ENCODE results near the gene MRPS27. TPM values are rescaled to one million over a fixed set of nuclear protein-coding genes. Genes with fewer than 3 reads are reported as not detected.

MRPS27 gene
- polyA plus RNA-seq, 1 donor: 52.7 TPM

- H3K4me1 ChIP-seq (ENCODE audit: control insufficient read depth, insufficient read depth, low read length): no peaks in the 10 kb centered on the region
- peaks cover 9% of the 10 kb centered on the region for H3K36me3 ChIP-seq (ENCODE audit: control insufficient read depth, insufficient read depth, low read length)
- DNase-seq: no peak
- H3K9me3 ChIP-seq (ENCODE audit: control insufficient read depth, low read depth, low read length): no peaks in the 10 kb centered on the region
- H3K4me3 ChIP-seq (ENCODE audit: low read length): no peak overlapping the region
- H3K27me3 ChIP-seq (ENCODE audit: control insufficient read depth, insufficient read depth, low read length): no peaks in the 10 kb centered on the region
- 90% methylated on average over 2 of the region's 3 CpGs for WGBS (ENCODE audit: insufficient coverage, low lambda C conversion rate)
- no peak overlapping the region for H3K27ac ChIP-seq (ENCODE audit: low read length)
Observed at GRCh38 chr5:72208324-72208926, 111.6 kb downstream of the MRPS27 start.

GRCh38 chr5:72206994-72207393 is 113.0 kb downstream of the MRPS27 start:
- peaks cover 11% of the 10 kb centered on the region for H3K36me3 ChIP-seq (ENCODE audit: control insufficient read depth, insufficient read depth, low read length)
- 100% methylated on average over 1 of the region's 3 CpGs for WGBS (ENCODE audit: insufficient coverage, low lambda C conversion rate)
- H3K4me3 ChIP-seq (ENCODE audit: low read length): no peak overlapping the region
- no peaks in the 10 kb centered on the region for H3K27me3 ChIP-seq (ENCODE audit: control insufficient read depth, insufficient read depth, low read length)
- H3K27ac ChIP-seq (ENCODE audit: low read length): no peak overlapping the region
- no peaks in the 10 kb centered on the region for H3K9me3 ChIP-seq (ENCODE audit: control insufficient read depth, low read depth, low read length)
- H3K4me1 ChIP-seq (ENCODE audit: control insufficient read depth, insufficient read depth, low read length): no peaks in the 10 kb centered on the region
- no peak for DNase-seq

GRCh38 chr5:72206160-72206559 is 113.9 kb downstream of the MRPS27 start:
- no peak overlapping the region for H3K27ac ChIP-seq (ENCODE audit: low read length)
- WGBS (ENCODE audit: insufficient coverage, low lambda C conversion rate): no CpG with 5 or more reads among the region's 3 CpGs
- H3K4me1 ChIP-seq (ENCODE audit: control insufficient read depth, insufficient read depth, low read length): no peaks in the 10 kb centered on the region
- H3K9me3 ChIP-seq (ENCODE audit: control insufficient read depth, low read depth, low read length): no peaks in the 10 kb centered on the region
- no peaks in the 10 kb centered on the region for H3K27me3 ChIP-seq (ENCODE audit: control insufficient read depth, insufficient read depth, low read length)
- no peak for DNase-seq
- peaks cover 11% of the 10 kb centered on the region for H3K36me3 ChIP-seq (ENCODE audit: control insufficient read depth, insufficient read depth, low read length)
- no peak overlapping the region for H3K4me3 ChIP-seq (ENCODE audit: low read length)

GRCh38 chr5:72205431-72206009 is 114.5 kb downstream of the MRPS27 start:
- no peak overlapping the region for H3K4me3 ChIP-seq (ENCODE audit: low read length)
- H3K4me1 ChIP-seq (ENCODE audit: control insufficient read depth, insufficient read depth, low read length): no peaks in the 10 kb centered on the region
- DNase-seq: no peak
- no peak overlapping the region for H3K27ac ChIP-seq (ENCODE audit: low read length)
- 100% methylated on average over 3 of the region's 3 CpGs for WGBS (ENCODE audit: insufficient coverage, low lambda C conversion rate)
- no peaks in the 10 kb centered on the region for H3K9me3 ChIP-seq (ENCODE audit: control insufficient read depth, low read depth, low read length)
- no peaks in the 10 kb centered on the region for H3K27me3 ChIP-seq (ENCODE audit: control insufficient read depth, insufficient read depth, low read length)
- peaks cover 11% of the 10 kb centered on the region for H3K36me3 ChIP-seq (ENCODE audit: control insufficient read depth, insufficient read depth, low read length)

- Histone ChIP-seq H3K4me1 (ENCODE audit: control insufficient read depth, insufficient read depth, low read length) (no peaks in the 10 kb centered on the region), H3K9me3 (ENCODE audit: control insufficient read depth, low read depth, low read length) (no peaks in the 10 kb centered on the region), H3K27me3 (ENCODE audit: control insufficient read depth, insufficient read depth, low read length) (no peaks in the 10 kb centered on the region), H3K36me3 (ENCODE audit: control insufficient read depth, insufficient read depth, low read length) (peaks cover 11% of the 10 kb centered on the region), H3K27ac (ENCODE audit: low read length) (no peak overlapping the region), H3K4me3 (ENCODE audit: low read length) (no peak overlapping the region)
- no CpG with 5 or more reads among the region's 1 CpG for WGBS (ENCODE audit: insufficient coverage, low lambda C conversion rate)
- DNase-seq: no peak
Observed at GRCh38 chr5:72204946-72205345, 115.1 kb downstream of the MRPS27 start.

DNA sequence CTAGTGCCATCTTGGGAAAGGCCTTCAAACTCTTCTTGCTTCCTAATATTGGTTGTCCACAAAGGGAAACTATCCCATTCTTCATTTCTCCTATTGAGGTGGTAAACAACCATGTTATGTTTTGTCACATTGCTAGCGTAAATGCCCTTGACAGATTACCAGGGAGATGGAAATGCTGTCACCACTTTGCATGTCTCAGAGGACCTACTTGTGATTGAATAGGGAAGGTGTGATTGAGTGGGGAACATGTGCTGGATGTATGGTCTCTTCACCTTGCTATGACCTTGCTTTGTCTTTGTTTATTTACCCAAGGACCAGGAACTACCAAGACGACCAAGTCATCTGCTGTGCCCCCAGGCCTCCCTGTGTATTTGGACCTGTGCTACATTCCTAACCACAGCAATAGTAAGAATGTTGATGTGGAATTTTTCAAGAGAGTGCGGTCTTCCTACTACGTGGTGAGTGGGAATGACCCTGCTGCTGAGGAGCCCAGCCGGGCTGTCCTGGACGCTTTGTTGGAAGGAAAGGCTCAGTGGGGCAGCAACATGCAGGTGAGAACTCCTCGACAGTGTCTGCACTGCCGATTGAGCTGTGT is 116.7 kb downstream of the MRPS27 start:
- Histone ChIP-seq H3K36me3 (ENCODE audit: control insufficient read depth, insufficient read depth, low read length) (peaks cover 15% of the 10 kb centered on the region), H3K27me3 (ENCODE audit: control insufficient read depth, insufficient read depth, low read length) (no peaks in the 10 kb centered on the region)
- WGBS (ENCODE audit: insufficient coverage, low lambda C conversion rate): no CpG with 5 or more reads among the region's 8 CpGs

GRCh38 chr5:72202331-72202825 is 117.7 kb downstream of the MRPS27 start:
- Histone ChIP-seq H3K9me3 (ENCODE audit: control insufficient read depth, low read depth, low read length) (no peaks in the 10 kb centered on the region), H3K27ac (ENCODE audit: low read length) (no peak overlapping the region), H3K36me3 (ENCODE audit: control insufficient read depth, insufficient read depth, low read length) (peaks cover 16% of the 10 kb centered on the region), H3K4me1 (ENCODE audit: control insufficient read depth, insufficient read depth, low read length) (no peaks in the 10 kb centered on the region), H3K27me3 (ENCODE audit: control insufficient read depth, insufficient read depth, low read length) (no peaks in the 10 kb centered on the region), H3K4me3 (ENCODE audit: low read length) (no peak overlapping the region)
- no peak for DNase-seq
- WGBS (ENCODE audit: insufficient coverage, low lambda C conversion rate): no CpG with 5 or more reads among the region's 3 CpGs

More for the DNA sequence above, 116.7 kb downstream of the MRPS27 start:
- no peak for DNase-seq
- no peak overlapping the region for H3K27ac ChIP-seq (ENCODE audit: low read length)
- H3K9me3 ChIP-seq (ENCODE audit: control insufficient read depth, low read depth, low read length): no peaks in the 10 kb centered on the region
- no peaks in the 10 kb centered on the region for H3K4me1 ChIP-seq (ENCODE audit: control insufficient read depth, insufficient read depth, low read length)
- no peak overlapping the region for H3K4me3 ChIP-seq (ENCODE audit: low read length)

GRCh38 chr5:72199681-72200080 is 120.4 kb downstream of the MRPS27 start:
- no CpG with 5 or more reads among the region's 15 CpGs for WGBS (ENCODE audit: insufficient coverage, low lambda C conversion rate)
- H3K4me1 ChIP-seq (ENCODE audit: control insufficient read depth, insufficient read depth, low read length): no peaks in the 10 kb centered on the region
- no peak for DNase-seq

DNA sequence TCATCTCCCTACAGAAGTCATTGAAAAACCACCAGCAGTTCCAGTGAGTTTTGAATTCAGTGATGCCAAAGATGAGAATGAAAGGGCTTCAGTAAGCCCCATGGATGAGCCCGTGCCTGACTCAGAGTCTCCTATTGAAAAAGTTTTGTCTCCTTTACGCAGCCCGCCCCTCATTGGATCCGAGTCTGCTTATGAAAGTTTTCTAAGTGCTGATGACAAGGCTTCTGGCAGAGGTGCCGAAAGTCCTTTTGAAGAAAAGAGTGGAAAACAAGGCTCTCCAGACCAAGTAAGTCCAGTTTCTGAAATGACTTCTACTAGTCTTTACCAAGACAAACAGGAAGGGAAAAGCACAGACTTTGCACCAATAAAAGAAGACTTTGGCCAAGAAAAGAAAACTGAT is 122.6 kb downstream of the MRPS27 start:
- no CpG with 5 or more reads among the region's 5 CpGs for WGBS (ENCODE audit: insufficient coverage, low lambda C conversion rate)
- H3K9me3 ChIP-seq (ENCODE audit: control insufficient read depth, low read depth, low read length): peaks cover 10% of the 10 kb centered on the region

More at GRCh38 chr5:72199681-72200080, 120.4 kb downstream of the MRPS27 start:
- Histone ChIP-seq H3K27ac (ENCODE audit: low read length) (no peak overlapping the region), H3K27me3 (ENCODE audit: control insufficient read depth, insufficient read depth, low read length) (no peaks in the 10 kb centered on the region), H3K9me3 (ENCODE audit: control insufficient read depth, low read depth, low read length) (peaks cover 10% of the 10 kb centered on the region), H3K4me3 (ENCODE audit: low read length) (no peak overlapping the region), H3K36me3 (ENCODE audit: control insufficient read depth, insufficient read depth, low read length) (peaks cover 16% of the 10 kb centered on the region)

GRCh38 chr5:72195581-72195980 is 124.5 kb downstream of the MRPS27 start:
- Histone ChIP-seq H3K4me1 (ENCODE audit: control insufficient read depth, insufficient read depth, low read length) (no peaks in the 10 kb centered on the region), H3K36me3 (ENCODE audit: control insufficient read depth, insufficient read depth, low read length) (peaks cover 15% of the 10 kb centered on the region), H3K27me3 (ENCODE audit: control insufficient read depth, insufficient read depth, low read length) (no peaks in the 10 kb centered on the region), H3K27ac (ENCODE audit: low read length) (no peak overlapping the region), H3K9me3 (ENCODE audit: control insufficient read depth, low read depth, low read length) (peaks cover 10% of the 10 kb centered on the region), H3K4me3 (ENCODE audit: low read length) (no peak overlapping the region)
- 100% methylated on average over 2 of the region's 10 CpGs for whole genome bisulfite sequencing (ENCODE audit: insufficient coverage, low lambda C conversion rate)
- no peak for DNase-seq

More for the DNA sequence above, 122.6 kb downstream of the MRPS27 start:
- no peak for DNase-seq
- Histone ChIP-seq H3K4me1 (ENCODE audit: control insufficient read depth, insufficient read depth, low read length) (no peaks in the 10 kb centered on the region), H3K27ac (ENCODE audit: low read length) (no peak overlapping the region), H3K27me3 (ENCODE audit: control insufficient read depth, insufficient read depth, low read length) (no peaks in the 10 kb centered on the region), H3K4me3 (ENCODE audit: low read length) (no peak overlapping the region), H3K36me3 (ENCODE audit: control insufficient read depth, insufficient read depth, low read length) (peaks cover 15% of the 10 kb centered on the region)
